K562 (cell line): ENCODE measurements around the gene PLEKHA7. TPM values are rescaled to one million over a fixed set of nuclear protein-coding genes. Genes with fewer than 3 reads are reported as not detected.

Experiments
- BACH1 ChIP-seq: fragments of 200-800 bp; sonication (Bioruptor generic); IDR thresholded peaks from 2 replicates; pipeline ENCODE4 v1.6.1; 2016; ENCODE audit warnings: missing genetic modification characterization, missing compliant biosample characterization
- BRF2 ChIP-seq: IDR thresholded peaks from 3 replicates; pipeline ENCODE4 v1.6.1; 2011; ENCODE audit warnings: borderline replicate concordance, mild to moderate bottlenecking; ENCODE audit not compliant: insufficient read length, insufficient read depth
- CHD1 ChIP-seq: fragments of 200-600 bp; sonication (generic); IDR thresholded peaks from one replicate; pipeline ENCODE4 v1.6.1; 2012; ENCODE audit warnings: mild to moderate bottlenecking, moderate library complexity, low read length, inconsistent platforms
- HDAC3 ChIP-seq: fragments of 450-650 bp; IDR thresholded peaks from 2 replicates; pipeline ENCODE4 v1.6.1; 2018; ENCODE audit warnings: borderline replicate concordance, mild to moderate bottlenecking, moderate library complexity; ENCODE audit not compliant: partially characterized antibody
- HNRNPL ChIP-seq: fragments of 200-400 bp; formaldehyde crosslinking; IDR thresholded peaks from 2 replicates; pipeline ENCODE4 v1.6.1; 2017; ENCODE audit warnings: low read depth, mild to moderate bottlenecking, low read length
- NR2C1 ChIP-seq, 2 experiments: fragments of 450-650 bp; IDR thresholded peaks; 2 replicates each; pipeline ENCODE4 v1.6.1; 2017; ENCODE audit warnings: mild to moderate bottlenecking in 2 of 2, antibody characterized with exemption in 1 of 2, inconsistent platforms in 1 of 2, missing compliant biosample characterization in 1 of 2, missing genetic modification characterization in 1 of 2
- SNRNP70 ChIP-seq: fragments of 200-400 bp; formaldehyde crosslinking; optimal IDR thresholded peaks from 2 replicates; pipeline ENCODE3; 2017; ENCODE audit warnings: low read depth, low read length
- VEZF1 ChIP-seq: fragments of 200-800 bp; sonication (Bioruptor generic); IDR thresholded peaks from 2 replicates; pipeline ENCODE4 v1.6.1; 2017; ENCODE audit warnings: missing genetic modification characterization, missing compliant biosample characterization
- ZBTB8A ChIP-seq: fragments of 450-650 bp; IDR thresholded peaks from 2 replicates; pipeline ENCODE4 v1.6.1; 2018; ENCODE audit warnings: mild to moderate bottlenecking, moderate library complexity; ENCODE audit not compliant: partially characterized antibody
- ZNF232 ChIP-seq: sonication (generic); formaldehyde crosslinking; IDR thresholded peaks from 2 replicates; pipeline ENCODE4 v1.8.0; 2022; ENCODE audit warnings: mild to moderate bottlenecking, missing genetic modification reagents
- ZNF639 ChIP-seq, 2 experiments: fragments of 200-800 bp in 1 of 2; sonication (Bioruptor generic) in 1 of 2; sonication (generic) in 1 of 2; formaldehyde crosslinking in 1 of 2; IDR thresholded peaks in 1 of 2; conservative IDR thresholded peaks in 1 of 2; 2 replicates each; pipeline versions ENCODE4 v1.5.0 to v1.6.1; 2016 to 2020; ENCODE audit warnings: missing compliant biosample characterization in 1 of 2, missing genetic modification characterization in 1 of 2, missing genetic modification reagents in 1 of 2
- polyA plus RNA-seq, 8 experiments: library from polyadenylated mRNA; depleted of rRNA in 4 of 8; stranded (reverse) in 5 of 8; unstranded in 3 of 8; fragments of >200 nt; fragmentation: Nextera tagmentation in 2 of 8; fragmentation: Illumina TruSeq in 1 of 8; extraction: Ambion mirVana in 2 of 8; extraction: Trizol in 1 of 8; gene quantifications; 2 replicates each; pipeline versions ENCODE4 v1.2.1 to v1.2.3, GENCODE V29; 2011 to 2014; ENCODE audit warnings: inconsistent platforms in 1 of 8, missing spikeins in 1 of 8
- total RNA-seq, 7 experiments: library from RNA; depleted of rRNA in 6 of 7; stranded (reverse); fragments of >200 nt in 6 of 7; fragmentation: Illumina TruSeq in 2 of 7; extraction: Trizol in 2 of 7; gene quantifications; 2 replicates each; pipeline versions ENCODE4 v1.2.1 to v1.2.3, GENCODE V29; 2011 to 2021; ENCODE audit warnings: low replicate concordance in 1 of 7
- TF ChIP-seq, protein P1 (sequence below): fragments of 450-650 bp; IDR thresholded peaks from 2 replicates; pipeline ENCODE4 v1.6.1; 2016; ENCODE audit warnings: mild to moderate bottlenecking, moderate library complexity

Gene PLEKHA7
- total and polyA plus RNA-seq, 9 of the 15 experiments (the other 6 are each of a cell fraction or from before 2014, with no cell fraction given) = 0.06 to 0.77 (median 0.20) TPM; not detected in 1

DNA sequence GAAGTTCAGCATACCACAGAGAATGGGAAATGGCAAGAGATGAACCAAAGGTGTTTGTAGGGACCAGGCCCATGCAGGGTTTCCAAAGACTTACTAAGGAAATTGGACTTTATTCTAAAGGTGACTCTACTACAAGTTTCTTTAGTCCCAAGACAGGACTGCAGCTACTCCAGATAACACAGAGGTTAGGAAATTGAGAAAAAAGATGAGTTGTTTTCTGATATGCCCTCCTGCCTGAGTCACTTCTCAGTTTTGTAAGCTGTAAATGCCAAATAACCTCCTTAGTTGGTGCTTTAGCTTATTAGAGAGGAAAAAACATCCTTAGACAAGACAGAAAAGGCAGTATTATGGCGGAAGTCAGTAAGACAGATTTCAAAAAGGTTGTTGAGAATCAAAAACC is 179.8 kb downstream of the PLEKHA7 start (continued):
- TF ChIP-seq, protein P1, sequence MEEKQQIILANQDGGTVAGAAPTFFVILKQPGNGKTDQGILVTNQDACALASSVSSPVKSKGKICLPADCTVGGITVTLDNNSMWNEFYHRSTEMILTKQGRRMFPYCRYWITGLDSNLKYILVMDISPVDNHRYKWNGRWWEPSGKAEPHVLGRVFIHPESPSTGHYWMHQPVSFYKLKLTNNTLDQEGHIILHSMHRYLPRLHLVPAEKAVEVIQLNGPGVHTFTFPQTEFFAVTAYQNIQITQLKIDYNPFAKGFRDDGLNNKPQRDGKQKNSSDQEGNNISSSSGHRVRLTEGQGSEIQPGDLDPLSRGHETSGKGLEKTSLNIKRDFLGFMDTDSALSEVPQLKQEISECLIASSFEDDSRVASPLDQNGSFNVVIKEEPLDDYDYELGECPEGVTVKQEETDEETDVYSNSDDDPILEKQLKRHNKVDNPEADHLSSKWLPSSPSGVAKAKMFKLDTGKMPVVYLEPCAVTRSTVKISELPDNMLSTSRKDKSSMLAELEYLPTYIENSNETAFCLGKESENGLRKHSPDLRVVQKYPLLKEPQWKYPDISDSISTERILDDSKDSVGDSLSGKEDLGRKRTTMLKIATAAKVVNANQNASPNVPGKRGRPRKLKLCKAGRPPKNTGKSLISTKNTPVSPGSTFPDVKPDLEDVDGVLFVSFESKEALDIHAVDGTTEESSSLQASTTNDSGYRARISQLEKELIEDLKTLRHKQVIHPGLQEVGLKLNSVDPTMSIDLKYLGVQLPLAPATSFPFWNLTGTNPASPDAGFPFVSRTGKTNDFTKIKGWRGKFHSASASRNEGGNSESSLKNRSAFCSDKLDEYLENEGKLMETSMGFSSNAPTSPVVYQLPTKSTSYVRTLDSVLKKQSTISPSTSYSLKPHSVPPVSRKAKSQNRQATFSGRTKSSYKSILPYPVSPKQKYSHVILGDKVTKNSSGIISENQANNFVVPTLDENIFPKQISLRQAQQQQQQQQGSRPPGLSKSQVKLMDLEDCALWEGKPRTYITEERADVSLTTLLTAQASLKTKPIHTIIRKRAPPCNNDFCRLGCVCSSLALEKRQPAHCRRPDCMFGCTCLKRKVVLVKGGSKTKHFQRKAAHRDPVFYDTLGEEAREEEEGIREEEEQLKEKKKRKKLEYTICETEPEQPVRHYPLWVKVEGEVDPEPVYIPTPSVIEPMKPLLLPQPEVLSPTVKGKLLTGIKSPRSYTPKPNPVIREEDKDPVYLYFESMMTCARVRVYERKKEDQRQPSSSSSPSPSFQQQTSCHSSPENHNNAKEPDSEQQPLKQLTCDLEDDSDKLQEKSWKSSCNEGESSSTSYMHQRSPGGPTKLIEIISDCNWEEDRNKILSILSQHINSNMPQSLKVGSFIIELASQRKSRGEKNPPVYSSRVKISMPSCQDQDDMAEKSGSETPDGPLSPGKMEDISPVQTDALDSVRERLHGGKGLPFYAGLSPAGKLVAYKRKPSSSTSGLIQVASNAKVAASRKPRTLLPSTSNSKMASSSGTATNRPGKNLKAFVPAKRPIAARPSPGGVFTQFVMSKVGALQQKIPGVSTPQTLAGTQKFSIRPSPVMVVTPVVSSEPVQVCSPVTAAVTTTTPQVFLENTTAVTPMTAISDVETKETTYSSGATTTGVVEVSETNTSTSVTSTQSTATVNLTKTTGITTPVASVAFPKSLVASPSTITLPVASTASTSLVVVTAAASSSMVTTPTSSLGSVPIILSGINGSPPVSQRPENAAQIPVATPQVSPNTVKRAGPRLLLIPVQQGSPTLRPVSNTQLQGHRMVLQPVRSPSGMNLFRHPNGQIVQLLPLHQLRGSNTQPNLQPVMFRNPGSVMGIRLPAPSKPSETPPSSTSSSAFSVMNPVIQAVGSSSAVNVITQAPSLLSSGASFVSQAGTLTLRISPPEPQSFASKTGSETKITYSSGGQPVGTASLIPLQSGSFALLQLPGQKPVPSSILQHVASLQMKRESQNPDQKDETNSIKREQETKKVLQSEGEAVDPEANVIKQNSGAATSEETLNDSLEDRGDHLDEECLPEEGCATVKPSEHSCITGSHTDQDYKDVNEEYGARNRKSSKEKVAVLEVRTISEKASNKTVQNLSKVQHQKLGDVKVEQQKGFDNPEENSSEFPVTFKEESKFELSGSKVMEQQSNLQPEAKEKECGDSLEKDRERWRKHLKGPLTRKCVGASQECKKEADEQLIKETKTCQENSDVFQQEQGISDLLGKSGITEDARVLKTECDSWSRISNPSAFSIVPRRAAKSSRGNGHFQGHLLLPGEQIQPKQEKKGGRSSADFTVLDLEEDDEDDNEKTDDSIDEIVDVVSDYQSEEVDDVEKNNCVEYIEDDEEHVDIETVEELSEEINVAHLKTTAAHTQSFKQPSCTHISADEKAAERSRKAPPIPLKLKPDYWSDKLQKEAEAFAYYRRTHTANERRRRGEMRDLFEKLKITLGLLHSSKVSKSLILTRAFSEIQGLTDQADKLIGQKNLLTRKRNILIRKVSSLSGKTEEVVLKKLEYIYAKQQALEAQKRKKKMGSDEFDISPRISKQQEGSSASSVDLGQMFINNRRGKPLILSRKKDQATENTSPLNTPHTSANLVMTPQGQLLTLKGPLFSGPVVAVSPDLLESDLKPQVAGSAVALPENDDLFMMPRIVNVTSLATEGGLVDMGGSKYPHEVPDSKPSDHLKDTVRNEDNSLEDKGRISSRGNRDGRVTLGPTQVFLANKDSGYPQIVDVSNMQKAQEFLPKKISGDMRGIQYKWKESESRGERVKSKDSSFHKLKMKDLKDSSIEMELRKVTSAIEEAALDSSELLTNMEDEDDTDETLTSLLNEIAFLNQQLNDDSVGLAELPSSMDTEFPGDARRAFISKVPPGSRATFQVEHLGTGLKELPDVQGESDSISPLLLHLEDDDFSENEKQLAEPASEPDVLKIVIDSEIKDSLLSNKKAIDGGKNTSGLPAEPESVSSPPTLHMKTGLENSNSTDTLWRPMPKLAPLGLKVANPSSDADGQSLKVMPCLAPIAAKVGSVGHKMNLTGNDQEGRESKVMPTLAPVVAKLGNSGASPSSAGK = no peak
- TF ChIP-seq BRF2 (no peak), HNRNPL (no peak), ZNF639 (CRISPR knock-in tag; conservative IDR thresholded peaks at IDR 0.05 in 1 of 2, IDR thresholded peaks at IDR 0.05 in 1 of 2) (no peak), CHD1 (no peak), BACH1 (no peak), ZNF232 (CRISPR knock-in tag) (no peak), NR2C1 (IDR thresholded peaks at IDR 0.05) (no peak), NR2C1 (tag; IDR thresholded peaks at IDR 0.05) (no peak), HDAC3 (no peak), SNRNP70 (no peak), VEZF1 (CRISPR knock-in tag) (no peak), ZBTB8A (no peak)
